GM10248 (cell line): ENCODE data around the gene SCRT2.

Source experiments
- CTCF ChIA-PET: fragments of 300-600 bp; sonication (Branson Sonifier 250); formaldehyde crosslinking; extraction: SDS; loops from one replicate; lab custom pipeline; 2021; ENCODE audit warnings: antibody characterized with exemption; lab: Yijun Ruan, JAX
- POLR2A ChIA-PET: fragments of 350-650 bp; sonication (Branson Sonifier 250); formaldehyde crosslinking; extraction: SDS; loops from one replicate; lab custom pipeline; 2020; ENCODE audit warnings: antibody characterized with exemption; lab: Yijun Ruan, JAX
- DNase-seq: peaks from one replicate; pipeline ENCODE4 v3.0.0; 2012; ENCODE audit errors: extremely low spot score
- CTCF ChIP-seq: IDR thresholded peaks from 2 replicates; pipeline ENCODE4 v1.5.1; 2012; ENCODE audit warnings: mild to moderate bottlenecking, low read depth; ENCODE audit errors: extremely low read depth, missing control alignments, control extremely low read depth

SCRT2 gene

GRCh38 chr20:640674-641515 lies 34.7 kb downstream of the SCRT2 start:
- ChIA-PET POLR2A (no interaction called here), CTCF (interaction anchor here (1.0 to 2.2 kb wide), 7 partner anchors 11 to 286 kb away, joined by 3 to 10 read pairs (median 3); no protein-coding TSS in a partner anchor)
- no peak for DNase-seq
- TF ChIP-seq CTCF = no peak

GRCh38 chr20:638579-638978 lies 37.0 kb downstream of the SCRT2 start:
- TF ChIP-seq CTCF = no peak
- DNase-seq = no peak
- ChIA-PET POLR2A (no interaction called here), CTCF (interaction anchor here (3.0 kb wide), 1 partner anchor 76 kb away, joined by 9 read pairs; no protein-coding TSS in a partner anchor)

- POLR2A ChIA-PET = no interaction called here
- no peak for DNase-seq
These were observed 38.0 kb downstream of the SCRT2 start for GRCh38 chr20:637559-637958.

GRCh38 chr20:635893-636338 lies 39.7 kb downstream of the SCRT2 start:
- no peak for TF ChIP-seq CTCF
- ChIA-PET CTCF (interaction anchor here (1.0 kb wide), 1 partner anchor 31 kb away, joined by 3 read pairs; no protein-coding TSS in a partner anchor), POLR2A (no interaction called here)
- DNase-seq = no peak

More at GRCh38 chr20:637559-637958, 38.0 kb downstream of the SCRT2 start:
- CTCF ChIA-PET = interaction anchor here (1.6 to 3.0 kb wide), 2 partner anchors 8 to 75 kb away, joined by 9 read pairs; no protein-coding TSS in a partner anchor
- no peak for TF ChIP-seq CTCF

GRCh38 chr20:635028-635892 lies 40.3 kb downstream of the SCRT2 start:
- DNase-seq = no peak
- TF ChIP-seq CTCF = no peak
- POLR2A ChIA-PET = no interaction called here
- CTCF ChIA-PET = interaction anchor here (1.0 kb wide), 1 partner anchor 32 kb away, joined by 3 read pairs; no protein-coding TSS in a partner anchor
